Cardiac fibroblast (primary cell): ENCODE measurements around the gene PCTP.
A peak's percentile ranks its signal among the peaks of the same experiment; 100 is the strongest.

ENCODE experiments used
- DNase-seq, 2 donors: peaks; one replicate each; pipeline versions ENCODE4 v3.0.0 to v3.0.0-alpha.2; 2010; ENCODE audit warnings: low read depth in 2 of 2
- H3K4me3 ChIP-seq, 2 donors: replicated peaks in 1 of 2; 1 replicate in 1 of 2; 2 replicates in 1 of 2; pipeline ENCODE4 v1.5.1; 2011; ENCODE audit warnings: low read depth in 2 of 2, low read length in 2 of 2, mild to moderate bottlenecking in 2 of 2, moderate library complexity in 1 of 2
- TF ChIP-seq, protein P1 (sequence below): IDR thresholded peaks from one replicate; pipeline ENCODE4 v1.5.1; 2011; ENCODE audit warnings: low read depth, mild to moderate bottlenecking, low read length, inconsistent platforms

The PCTP gene

DNA sequence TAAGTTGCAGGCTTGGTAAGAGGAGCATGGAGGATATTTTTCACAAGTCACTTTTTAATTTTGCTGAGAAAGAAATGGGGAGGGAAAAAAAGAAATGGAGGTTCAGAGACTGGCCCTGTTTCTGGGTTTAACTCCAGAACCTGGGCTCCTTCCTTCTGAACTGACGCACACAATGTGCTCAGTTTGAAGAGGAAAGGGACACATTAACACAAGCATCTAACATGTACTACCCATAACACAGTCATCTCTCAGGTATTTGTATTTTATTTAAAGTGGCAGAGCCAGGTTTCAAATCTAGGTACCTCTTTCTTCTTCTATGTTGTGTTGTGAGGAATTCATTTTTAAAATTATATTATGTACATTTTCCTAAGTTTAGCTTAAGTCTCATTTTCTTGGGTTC is 22.9 kb upstream of the PCTP start:
- peak in 1 of 2 donors; percentile 55 for DNase-seq
- no peak overlapping the region for H3K4me3 ChIP-seq
- TF ChIP-seq, protein P1, sequence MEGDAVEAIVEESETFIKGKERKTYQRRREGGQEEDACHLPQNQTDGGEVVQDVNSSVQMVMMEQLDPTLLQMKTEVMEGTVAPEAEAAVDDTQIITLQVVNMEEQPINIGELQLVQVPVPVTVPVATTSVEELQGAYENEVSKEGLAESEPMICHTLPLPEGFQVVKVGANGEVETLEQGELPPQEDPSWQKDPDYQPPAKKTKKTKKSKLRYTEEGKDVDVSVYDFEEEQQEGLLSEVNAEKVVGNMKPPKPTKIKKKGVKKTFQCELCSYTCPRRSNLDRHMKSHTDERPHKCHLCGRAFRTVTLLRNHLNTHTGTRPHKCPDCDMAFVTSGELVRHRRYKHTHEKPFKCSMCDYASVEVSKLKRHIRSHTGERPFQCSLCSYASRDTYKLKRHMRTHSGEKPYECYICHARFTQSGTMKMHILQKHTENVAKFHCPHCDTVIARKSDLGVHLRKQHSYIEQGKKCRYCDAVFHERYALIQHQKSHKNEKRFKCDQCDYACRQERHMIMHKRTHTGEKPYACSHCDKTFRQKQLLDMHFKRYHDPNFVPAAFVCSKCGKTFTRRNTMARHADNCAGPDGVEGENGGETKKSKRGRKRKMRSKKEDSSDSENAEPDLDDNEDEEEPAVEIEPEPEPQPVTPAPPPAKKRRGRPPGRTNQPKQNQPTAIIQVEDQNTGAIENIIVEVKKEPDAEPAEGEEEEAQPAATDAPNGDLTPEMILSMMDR = no peak

DNA sequence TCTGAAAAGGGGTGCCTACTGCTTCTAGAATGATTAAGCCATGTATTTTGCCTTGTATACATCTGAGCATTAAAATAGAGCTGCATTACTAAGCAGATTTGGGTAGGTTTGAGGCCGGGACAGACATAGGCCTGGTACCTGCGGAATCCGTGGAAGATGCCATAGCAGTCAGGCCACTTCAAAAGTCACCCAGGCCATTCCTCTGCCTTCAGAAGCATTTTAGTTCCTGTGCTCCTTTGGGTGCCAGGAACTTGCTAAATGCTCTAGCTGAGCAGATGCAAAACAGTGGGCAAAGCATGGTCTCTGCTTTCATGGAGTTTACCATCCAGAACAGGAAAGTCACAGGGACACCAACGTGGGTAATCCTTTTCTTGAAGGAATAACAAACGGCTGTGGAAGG is 22.5 kb upstream of the PCTP start:
- no peak overlapping the region for H3K4me3 ChIP-seq
- no peak for DNase-seq
- TF ChIP-seq, protein P1 = no peak

DNA sequence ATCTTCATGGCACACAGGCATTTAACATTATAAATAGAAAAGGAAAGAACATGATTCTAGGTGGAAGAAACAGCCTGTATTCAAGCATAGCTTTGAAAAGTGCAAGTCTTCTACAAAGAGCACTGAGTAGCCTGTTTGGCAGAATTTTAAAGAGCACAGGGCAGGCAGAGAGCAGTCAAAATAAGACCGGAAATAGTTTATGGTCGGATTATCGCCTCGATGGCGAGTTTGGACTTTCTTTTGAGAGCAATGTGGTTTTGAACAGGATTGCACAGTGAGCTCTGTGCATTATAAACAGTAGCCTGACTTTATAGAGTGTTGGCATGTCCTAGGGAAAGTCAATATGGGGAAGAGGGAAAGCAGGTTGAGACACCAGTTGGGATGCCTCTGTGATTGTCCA is 22.0 kb upstream of the PCTP start:
- no peak overlapping the region for H3K4me3 ChIP-seq
- TF ChIP-seq, protein P1 = no peak
- DNase-seq = no peak

DNA sequence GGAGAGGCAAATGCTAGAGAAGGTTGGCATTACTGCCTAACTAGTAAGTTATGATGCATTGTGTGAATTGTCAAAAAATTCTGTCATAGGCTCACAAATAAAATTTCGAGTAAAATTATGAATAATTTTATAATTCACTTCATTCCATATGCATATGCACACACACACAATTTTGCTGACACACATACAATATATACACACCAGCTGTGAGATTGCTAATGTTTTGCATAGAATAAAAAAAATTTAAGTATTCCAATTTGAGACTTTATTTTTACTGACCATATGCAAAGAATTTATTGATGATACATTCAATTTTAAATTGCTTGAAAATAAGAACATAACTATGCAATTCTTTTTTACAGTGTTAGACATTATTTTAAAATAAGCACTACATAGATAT is 21.4 kb upstream of the PCTP start:
- TF ChIP-seq, protein P1 = no peak
- DNase-seq = no peak
- H3K4me3 ChIP-seq = no peak overlapping the region

DNA sequence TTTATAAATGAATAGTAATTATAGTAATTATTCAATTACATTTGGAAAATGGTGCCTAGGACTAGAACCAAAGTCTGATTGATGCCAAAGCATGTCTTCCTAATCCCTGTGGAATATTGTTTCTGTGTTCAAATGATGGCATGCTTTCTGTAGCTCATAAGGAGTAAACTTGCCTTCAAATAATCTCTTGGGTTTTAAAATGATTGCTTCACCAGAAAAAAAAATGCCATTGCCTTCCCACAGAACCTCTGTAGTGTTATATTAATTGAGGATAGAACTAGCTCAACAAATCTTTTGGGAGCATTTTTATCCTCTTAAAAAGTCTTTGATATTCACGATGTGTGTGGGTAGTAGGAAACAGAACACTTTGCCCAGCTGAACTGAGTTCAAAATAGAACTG is 20.5 kb upstream of the PCTP start:
- no peak overlapping the region for H3K4me3 ChIP-seq
- peak in 1 of 2 donors; percentile 35 for DNase-seq
- TF ChIP-seq, protein P1 = no peak

DNA sequence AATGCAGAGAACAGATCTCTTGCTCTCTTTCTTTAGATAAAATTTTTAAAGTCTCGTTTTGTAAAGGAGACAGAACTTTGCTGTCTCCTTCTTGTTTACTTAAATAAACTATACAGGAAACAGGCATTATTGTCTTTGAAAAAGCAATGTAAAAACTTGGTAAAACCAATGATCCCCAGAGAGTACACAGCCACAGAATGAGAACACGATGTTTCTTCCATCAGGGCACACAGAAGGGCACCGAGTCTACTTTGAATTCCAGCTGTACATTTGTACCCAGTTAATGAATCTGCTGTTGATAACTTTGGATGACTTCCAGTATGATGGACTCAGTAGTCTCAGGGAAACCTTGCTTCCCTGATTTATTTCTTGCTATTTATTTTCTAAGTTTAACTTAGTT is 20.0 kb upstream of the PCTP start:
- DNase-seq = peak; percentile 32 to 49
- TF ChIP-seq, protein P1 = no peak
- no peak overlapping the region for H3K4me3 ChIP-seq

DNA sequence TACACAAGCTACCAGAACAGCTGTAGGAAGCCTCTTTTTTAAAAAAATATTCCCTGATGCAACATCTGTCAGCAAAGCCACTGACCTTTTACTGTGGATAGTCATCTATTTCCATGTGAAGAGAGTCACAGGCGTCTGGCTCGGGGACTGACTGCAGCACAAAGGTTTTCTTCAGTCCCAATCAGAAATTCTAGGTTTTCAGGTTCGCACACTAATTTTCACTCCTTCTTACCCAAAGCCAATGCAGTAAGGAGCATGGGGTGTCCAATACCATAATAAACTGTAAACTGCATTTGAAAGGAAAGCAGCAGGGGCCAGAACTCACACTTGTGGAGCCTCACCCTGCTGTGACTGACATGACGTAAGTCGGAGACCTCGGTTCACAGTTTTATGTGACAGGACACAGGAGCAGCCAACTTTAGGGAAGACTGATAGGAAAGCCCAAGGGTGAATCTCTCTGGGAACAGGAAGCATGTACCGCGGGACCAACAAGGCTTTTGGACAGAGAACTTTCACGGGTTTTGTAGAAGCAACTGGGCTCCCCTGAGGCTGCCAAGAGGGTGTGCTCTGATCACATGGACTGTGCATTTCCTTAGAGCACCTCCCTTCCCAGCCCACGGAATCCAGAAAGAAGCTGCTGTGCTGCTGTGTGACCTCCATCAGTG is 19.1 kb upstream of the PCTP start:
- TF ChIP-seq, protein P1 = no peak
- peak; percentile 62 to 75 for DNase-seq
- H3K4me3 ChIP-seq = peak overlapping the region in 1 of 2 donors; percentile 18
